OCI-LY7 (cell line): ENCODE results near the gene ERCC5. TPM values are rescaled to one million over a fixed set of nuclear protein-coding genes. Genes with fewer than 3 reads are reported as not detected.

Experiments
- BruUV-seq: library from RNA; stranded (reverse); fragments of 400-500 nt; replicated peaks from 2 replicates; lab custom pipeline; 2021; lab: Mats Ljungman, UMichigan
- CTCF ChIA-PET: fragments of 300-600 bp; sonication (Branson Sonifier 250); formaldehyde crosslinking; loops from one replicate; lab custom pipeline; 2022; ENCODE audit warnings: antibody characterized with exemption; ENCODE audit not compliant: unreplicated experiment; lab: Charles Lee
- POLR2A ChIA-PET: fragments of 300-600 bp; sonication (Branson Sonifier 250); formaldehyde crosslinking; loops from one replicate; lab custom pipeline; 2022; ENCODE audit warnings: antibody characterized with exemption; lab: Charles Lee
- DNase-seq: peaks from one replicate; pipeline ENCODE4 v3.0.0-alpha.2; 2015; ENCODE audit warnings: low spot score
- H2AFZ ChIP-seq: fragments of 200-600 bp; sonication (generic), shearing (Covaris generic); 2 replicates; pipeline ENCODE4 v1.6.1; 2014; ENCODE audit warnings: mild to moderate bottlenecking, antibody characterized with exemption, low read length, moderate library complexity
- H3K27ac ChIP-seq: fragments of 200-600 bp; sonication (generic); 2 replicates; pipeline ENCODE4 v1.5.1; 2014; ENCODE audit warnings: mixed run types, low read depth, mild to moderate bottlenecking, moderate library complexity, low read length, inconsistent platforms; ENCODE audit not compliant: poor library complexity, severe bottlenecking
- H3K36me3 ChIP-seq: fragments of 200-600 bp; sonication (generic); 2 replicates; pipeline ENCODE4 v1.6.1; 2014; ENCODE audit warnings: mild to moderate bottlenecking, antibody characterized with exemption, low read length, moderate library complexity, mixed read lengths; ENCODE audit not compliant: insufficient read depth
- H3K4me1 ChIP-seq: fragments of 200-600 bp; sonication (generic); 2 replicates; pipeline ENCODE4 v1.5.1; 2014; ENCODE audit warnings: mild to moderate bottlenecking, low read length; ENCODE audit not compliant: insufficient read depth, poor library complexity, severe bottlenecking
- H3K4me2 ChIP-seq: fragments of 200-600 bp; sonication (generic); 2 replicates; pipeline ENCODE4 v1.6.1; 2014; ENCODE audit warnings: mild to moderate bottlenecking, low read length
- H3K4me3 ChIP-seq: fragments of 200-600 bp; sonication (generic); 2 replicates; pipeline ENCODE4 v1.5.1; 2014; ENCODE audit warnings: mild to moderate bottlenecking, low read depth, low read length; ENCODE audit not compliant: poor library complexity, severe bottlenecking
- H3K79me2 ChIP-seq: fragments of 200-600 bp; sonication (generic); 2 replicates; pipeline ENCODE4 v1.6.1; 2016; ENCODE audit warnings: low read depth, mild to moderate bottlenecking, low read length, moderate library complexity, mixed read lengths; ENCODE audit not compliant: insufficient read depth
- H3K9me2 ChIP-seq: fragments of 200-600 bp; sonication (generic); 2 replicates; pipeline ENCODE4 v1.6.1; 2016; ENCODE audit warnings: mild to moderate bottlenecking, low read length, mixed read lengths; ENCODE audit not compliant: insufficient read depth
- H3K9me3 ChIP-seq: fragments of 200-600 bp; sonication (generic); 2 replicates; pipeline ENCODE4 v1.6.1; 2014; ENCODE audit warnings: mild to moderate bottlenecking, mixed run types, low read length, mixed read lengths
- H4K20me1 ChIP-seq: fragments of 200-600 bp; sonication (generic); 2 replicates; pipeline ENCODE4 v1.6.1; 2014; ENCODE audit warnings: mild to moderate bottlenecking, antibody characterized with exemption, low read length, moderate library complexity, mixed read lengths; ENCODE audit not compliant: insufficient read depth
- CTCF ChIP-seq: fragments of 200-600 bp; sonication (generic); conservative IDR thresholded peaks from 2 replicates; pipeline ENCODE4 v1.5.1; 2014; ENCODE audit warnings: mild to moderate bottlenecking, antibody characterized with exemption, low read length, moderate library complexity, mixed read lengths
- EZH2phosphoT487 ChIP-seq: fragments of 200-600 bp; sonication (generic); IDR thresholded peaks from 2 replicates; pipeline ENCODE4 v1.6.1; 2018; ENCODE audit warnings: low read depth, borderline replicate concordance, mild to moderate bottlenecking, mixed run types, antibody characterized with exemption, low read length, moderate library complexity, mixed read lengths
- intact Hi-C: fragments of 100-400 bp; cut with micrococcal nuclease; formaldehyde crosslinking; loops from one replicate; pipeline ENCODE4 v1.10.0; 2022; ENCODE audit not compliant: unreplicated experiment
- total RNA-seq, 2 experiments: library from RNA; depleted of rRNA in 1 of 2; stranded (reverse); fragments of >200 nt in 1 of 2; shearing (Covaris generic) in 1 of 2; gene quantifications; 2 replicates each; pipeline ENCODE4 v1.2.3, GENCODE V29; 2014 to 2022

ERCC5 gene
- total RNA-seq, 2 experiments from 2014 or later = 37.9 to 38.5 TPM

DNA sequence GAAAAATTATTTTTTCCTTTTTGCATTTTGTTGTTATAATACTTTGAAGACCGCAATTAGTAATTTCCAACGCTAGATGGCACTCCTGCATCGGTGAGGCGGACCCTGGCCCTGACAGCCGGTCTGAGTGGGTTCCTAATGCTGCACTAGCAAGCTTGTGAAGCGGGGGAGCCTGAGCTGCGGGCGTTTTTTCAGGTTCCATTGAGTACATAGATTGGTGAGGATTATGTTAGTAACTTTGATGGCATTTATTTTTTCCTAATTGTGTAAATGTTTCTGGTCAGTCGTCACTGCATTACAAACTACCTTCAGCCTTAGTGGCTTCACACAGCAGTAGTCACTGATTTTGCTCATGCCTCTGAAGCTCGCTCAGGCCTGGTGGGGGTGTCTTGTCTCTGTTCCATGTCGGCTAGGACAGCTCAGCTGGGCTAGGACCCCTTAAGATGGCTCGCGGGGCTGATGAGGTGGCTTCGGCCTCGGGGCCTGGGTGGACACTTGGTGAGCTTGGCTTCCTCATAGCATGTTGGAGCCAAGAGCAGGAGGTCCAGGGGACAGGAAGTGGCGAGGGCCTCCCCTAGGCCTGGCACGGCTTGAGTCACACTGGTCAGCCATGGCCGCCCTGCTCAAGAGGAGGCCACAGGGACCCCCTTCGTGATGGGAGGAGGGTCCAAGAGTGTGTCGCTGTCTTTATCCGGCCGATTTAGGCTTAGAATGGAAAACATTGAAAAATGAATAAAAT lies 25.0 kb downstream of the ERCC5 start:
- no peaks in the 10 kb centered on the region for H3K9me3 ChIP-seq
- no peaks in the 10 kb centered on the region for H4K20me1 ChIP-seq
- POLR2A ChIA-PET = interaction anchor here (0.7 to 1.4 kb wide), 2 partner anchors 10 to 39 kb away, joined by 3 to 4 read pairs; no protein-coding TSS in a partner anchor
- no peak overlapping the region for H3K27ac ChIP-seq
- CTCF ChIA-PET = interaction anchor here (1.0 to 1.2 kb wide), 2 partner anchors 51 to 270 kb away, joined by 3 to 4 read pairs; no protein-coding TSS in a partner anchor
- DNase-seq = peak; percentile 43
- intact Hi-C loops = no loop called here
- no peaks in the 10 kb centered on the region for H3K79me2 ChIP-seq
- peak; percentile 80 for TF ChIP-seq CTCF
- TF ChIP-seq EZH2phosphoT487 = no peak
- no TSS peak for BruUV-seq
- H2AFZ ChIP-seq = no peak overlapping the region
- H3K4me3 ChIP-seq = no peak overlapping the region
- H3K36me3 ChIP-seq = peaks cover 63% of the 10 kb centered on the region
- no peaks in the 10 kb centered on the region for H3K4me1 ChIP-seq
- H3K9me2 ChIP-seq = no peaks in the 10 kb centered on the region
- H3K4me2 ChIP-seq = no peak overlapping the region

GRCh38 chr13:102872131-102872530 lies 26.3 kb downstream of the ERCC5 start:
- DNase-seq = no peak

More at GRCh38 chr13:102872131-102872530, 26.3 kb downstream of the ERCC5 start:
- TF ChIP-seq CTCF (no peak), EZH2phosphoT487 (no peak)
- no peaks in the 10 kb centered on the region for H3K4me1 ChIP-seq
- ChIA-PET POLR2A (no interaction called here), CTCF (no interaction called here)
- H4K20me1 ChIP-seq = no peaks in the 10 kb centered on the region
- H3K9me2 ChIP-seq = no peaks in the 10 kb centered on the region
- no TSS peak for BruUV-seq
- no peaks in the 10 kb centered on the region for H3K9me3 ChIP-seq
- no peak overlapping the region for H3K4me2 ChIP-seq
- no peak overlapping the region for H3K27ac ChIP-seq
- H3K79me2 ChIP-seq = no peaks in the 10 kb centered on the region
- H3K36me3 ChIP-seq = peaks cover 60% of the 10 kb centered on the region
- no peak overlapping the region for H2AFZ ChIP-seq
- intact Hi-C loops = no loop called here
- H3K4me3 ChIP-seq = no peak overlapping the region
